Dorsolateral prefrontal cortex (tissue), 118 donors: ENCODE measurements around the gene PDS5A. TPM values are rescaled to one million over a fixed set of nuclear protein-coding genes. Genes with fewer than 3 reads are reported as not detected.

Experiments used
- total RNA-seq, 120 experiments: library from RNA; stranded (reverse); gene quantifications; one replicate each; pipeline versions ENCODE4 v1.2.3 to v1.2.4, GENCODE V29; 2022

Gene PDS5A
- total RNA-seq, 120 experiments from 2014 or later, result 43.7 to 92.5 (median 61.9) TPM

Other genes starting within 250 kb of the PDS5A start
- gene N4BP2, start 78.9 kb upstream of the PDS5A start, total RNA-seq, result 10 to 100 TPM in 50 of 120 experiments, 1 to 10 TPM in 70; 3.7 to 18.5 (median 9.2) TPM
- 1 to 10 TPM in 44 of 120 experiments, under 1 TPM in 44, not detected in 32; 0.10 to 3.0 (median 1.00) TPM for gene RHOH, start 219.1 kb upstream of the PDS5A start, total RNA-seq